ENCODE measurements around the gene PAX7.

- TF ChIP-seq CTCF (IDR thresholded peaks at IDR 0.05; ENCODE audit: insufficient read depth, low read depth, low read length): no peak
- TF ChIP-seq EZH2 (IDR thresholded peaks at IDR 0.05; ENCODE audit: insufficient read depth, low read length): no peak
Observed at GRCh38 chr1:18795002-18795689, 164.5 kb downstream of the PAX7 start.

Measured in astrocyte (in vitro differentiated cells and primary cell).